HG03432 (cell line): Measurements from ENCODE around the gene POU2AF1.
"Not testable (repeated sequence)": the region's sequence is repeated elsewhere in the genome, so short reads cannot be mapped to it uniquely, and the experiment has no call there.

ENCODE experiments used
- ATAC-seq: cut with Tn5 transposase; IDR thresholded peaks from one replicate; pipeline ENCODE4 v1.9.1; 2021; ENCODE audit warnings: mild to moderate bottlenecking, moderate library complexity; ENCODE audit not compliant: unreplicated experiment

The POU2AF1 gene

DNA sequence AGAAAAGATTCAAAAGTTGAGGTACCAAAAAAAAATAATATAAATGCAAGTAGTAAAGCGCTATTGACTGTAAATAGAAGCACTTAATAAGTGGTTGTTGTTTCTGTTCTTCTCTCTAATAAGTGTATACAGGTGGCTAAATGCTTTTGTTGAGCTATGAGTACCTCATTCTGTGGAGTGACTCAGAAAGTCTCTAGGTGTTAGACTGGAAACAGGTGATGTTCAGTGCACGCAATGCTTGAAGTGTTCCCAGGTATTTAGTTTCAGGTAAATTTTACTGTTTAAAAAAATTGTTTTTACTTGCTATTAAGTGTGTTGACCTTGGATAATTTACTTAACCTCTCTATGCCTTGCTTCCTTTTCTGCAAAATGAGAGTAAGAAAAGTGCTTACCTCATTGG lies 56.5 kb downstream of the POU2AF1 start:
- ATAC-seq: no peak

DNA sequence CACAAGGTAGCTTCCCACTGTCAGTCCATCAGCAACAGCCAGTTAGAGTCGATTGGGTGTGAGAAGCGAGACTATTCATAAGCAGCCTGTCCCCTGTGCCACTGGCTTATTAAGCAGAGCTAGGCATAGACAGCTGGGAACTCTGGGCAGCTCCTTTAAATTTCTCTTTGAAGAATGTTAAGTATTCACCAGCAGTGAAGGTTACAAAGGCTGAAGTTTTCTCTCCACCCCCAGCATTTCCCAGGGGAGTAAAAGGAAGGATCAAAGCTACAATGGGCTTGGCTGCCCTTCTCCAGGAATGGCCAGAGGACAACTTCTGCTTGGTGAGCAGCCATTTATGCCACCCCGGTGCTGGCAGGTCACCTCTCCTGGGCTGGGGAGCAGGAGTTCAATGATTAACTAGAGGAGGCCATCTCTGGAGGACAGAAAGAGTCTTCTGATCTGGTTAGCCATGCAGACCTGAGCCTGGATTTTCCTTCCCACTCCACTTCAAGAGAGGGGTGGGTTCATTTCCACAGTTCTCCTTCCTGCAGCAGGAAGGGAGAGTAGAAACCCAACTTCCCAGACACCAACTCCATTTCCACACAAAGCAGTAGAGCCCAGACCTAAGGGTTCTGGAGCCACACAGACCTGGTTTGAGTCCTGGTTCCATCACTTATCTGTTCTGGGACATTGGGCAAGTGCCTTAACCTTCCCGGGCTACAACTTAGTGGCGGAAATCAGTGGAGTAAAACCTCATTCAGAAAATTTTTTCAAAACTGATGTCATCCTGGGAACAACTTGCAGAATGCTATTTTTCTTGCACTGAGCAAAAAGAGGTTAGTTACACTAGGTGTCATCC lies 58.1 kb downstream of the POU2AF1 start:
- no peak for ATAC-seq

DNA sequence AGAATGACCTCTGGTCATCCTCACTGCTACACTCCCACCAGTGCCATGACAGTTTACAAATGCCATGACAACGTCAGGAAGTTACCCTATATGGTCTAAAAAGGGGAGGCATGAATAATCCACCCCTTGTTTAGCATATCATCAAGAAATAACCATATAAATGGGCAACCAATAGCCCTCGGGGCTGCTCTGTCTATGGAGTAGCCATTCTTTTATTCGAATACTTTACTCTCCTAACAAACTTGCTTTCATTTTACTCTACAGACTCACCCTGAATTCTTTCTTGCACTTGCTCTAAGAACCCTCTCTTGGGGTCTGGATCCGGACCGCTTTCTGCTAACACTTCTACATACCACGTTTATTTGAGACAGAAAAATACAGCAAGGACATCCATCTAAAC lies 58.9 kb downstream of the POU2AF1 start:
- ATAC-seq: not testable (repeated sequence)

DNA sequence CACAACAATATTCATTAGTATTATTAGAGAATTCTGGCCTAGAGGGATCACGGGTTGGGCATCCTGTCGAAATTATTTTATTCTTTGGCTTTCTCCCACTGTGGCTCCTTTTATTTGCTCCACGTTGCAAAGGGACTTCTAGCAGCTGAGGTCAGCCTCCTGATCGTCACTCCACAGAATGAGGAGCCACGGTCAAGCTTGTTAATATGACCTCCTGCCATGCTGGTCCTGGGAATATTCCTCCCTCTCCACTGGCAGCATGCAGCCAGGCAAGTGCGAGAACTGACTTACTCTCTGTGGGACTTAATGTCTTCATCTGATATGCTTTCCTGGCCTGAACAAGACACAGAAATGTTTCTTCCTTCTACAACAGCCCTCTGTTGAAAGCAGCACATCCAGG lies 59.8 kb downstream of the POU2AF1 start:
- ATAC-seq: no peak

DNA sequence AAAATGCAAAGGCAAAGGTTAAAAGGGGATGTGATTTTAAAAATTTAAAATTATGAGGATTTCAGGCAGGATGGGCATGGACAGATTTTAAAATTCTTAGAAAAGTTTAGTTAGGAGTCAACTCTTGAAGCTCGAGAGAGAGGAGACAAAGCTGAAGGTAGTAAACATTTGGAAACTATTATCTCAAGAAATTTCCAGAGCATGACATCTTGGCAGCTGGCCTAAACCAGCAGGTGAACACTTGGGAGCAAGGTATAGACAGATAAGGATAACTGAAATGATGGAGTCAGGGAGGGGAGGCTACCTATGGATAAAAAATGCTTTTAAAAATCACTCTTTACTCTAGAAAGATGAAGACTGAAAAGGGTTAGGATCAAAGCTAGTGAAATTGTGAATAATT lies 67.0 kb downstream of the POU2AF1 start:
- no peak for ATAC-seq

DNA sequence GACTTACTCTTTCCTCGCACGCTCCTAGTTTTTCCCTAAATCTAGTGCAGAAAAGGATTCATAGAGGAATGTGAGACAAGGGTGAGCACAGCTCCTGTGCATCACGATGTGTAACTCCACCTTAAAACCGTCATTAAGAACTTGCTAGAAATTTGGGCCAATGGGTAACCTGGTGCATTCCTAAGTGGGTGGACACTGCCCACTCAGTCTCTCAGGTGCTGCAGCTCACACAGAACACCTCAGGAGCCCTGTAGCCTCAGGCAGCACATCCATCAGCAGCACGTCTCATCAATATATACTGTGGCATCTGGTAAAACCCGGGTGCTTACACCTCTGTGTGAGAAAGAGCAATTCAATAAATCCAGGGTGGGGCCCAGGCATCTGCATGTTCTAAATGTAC lies 68.4 kb downstream of the POU2AF1 start:
- ATAC-seq: no peak

DNA sequence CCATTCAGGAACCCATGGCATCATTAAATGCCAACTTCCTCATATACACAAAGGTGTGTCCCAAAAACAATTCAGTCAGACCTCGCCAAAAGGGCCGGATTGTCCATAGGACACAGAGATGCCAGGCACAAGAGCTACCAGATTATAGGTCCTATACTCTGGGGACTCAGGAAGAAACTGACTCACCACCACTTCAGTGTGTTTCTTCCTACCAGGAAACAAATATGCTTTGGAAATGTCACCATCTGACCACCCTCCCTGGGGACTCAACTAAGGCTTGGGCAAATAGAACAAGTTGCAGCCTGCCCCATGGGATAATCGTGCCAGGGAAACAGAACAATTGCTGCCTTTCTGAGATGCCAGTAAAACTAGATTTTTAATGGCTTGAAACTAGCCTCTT lies 69.0 kb downstream of the POU2AF1 start:
- no peak for ATAC-seq

DNA sequence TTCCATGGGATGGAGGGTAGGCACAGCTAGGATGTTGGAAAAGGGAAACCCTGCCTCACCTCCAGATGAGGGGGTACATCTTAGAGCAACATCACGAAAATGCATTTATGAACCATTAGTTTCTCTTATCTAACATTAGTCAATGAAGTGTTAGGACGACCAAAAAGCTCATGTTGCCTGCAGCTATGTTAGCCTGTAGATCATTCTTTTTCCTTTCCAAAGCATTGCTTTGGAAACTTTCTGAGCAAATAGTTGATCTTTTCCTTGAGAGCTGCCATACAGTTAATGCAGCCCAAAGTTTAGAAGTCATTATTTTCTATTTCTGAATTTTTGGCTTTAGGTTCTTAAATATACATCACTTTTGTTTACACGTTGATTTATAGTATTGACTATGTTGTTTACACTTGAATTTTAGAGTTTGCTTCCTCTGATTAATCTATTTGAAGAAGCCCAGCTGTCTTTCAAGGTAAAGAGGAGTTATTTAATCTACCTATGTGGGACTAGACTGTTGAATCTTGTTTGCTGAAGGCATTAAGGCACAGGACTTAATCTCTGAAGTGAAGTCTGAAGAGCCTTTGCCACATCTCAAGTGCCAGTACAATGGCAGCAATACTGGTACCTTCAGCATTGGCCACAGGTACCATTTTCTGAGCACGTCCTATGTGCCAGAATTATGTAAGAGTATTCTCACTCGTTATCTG lies 69.7 kb downstream of the POU2AF1 start:
- ATAC-seq: no peak

DNA sequence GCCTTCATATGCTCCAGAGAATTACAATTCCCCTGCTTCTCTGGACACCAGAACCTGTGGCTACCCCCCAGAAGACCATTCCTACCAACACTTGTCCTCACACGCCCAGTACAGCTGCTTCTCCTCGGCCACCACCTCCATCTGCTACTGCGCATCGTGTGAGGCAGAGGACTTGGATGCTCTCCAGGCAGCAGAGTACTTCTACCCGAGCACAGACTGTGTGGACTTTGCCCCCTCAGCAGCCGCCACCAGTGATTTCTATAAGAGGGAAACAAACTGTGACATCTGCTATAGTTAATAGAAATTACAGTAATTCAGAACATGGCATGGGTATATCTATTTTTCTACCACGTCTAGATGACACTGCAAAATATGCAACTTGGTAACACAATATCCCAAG lies 70.9 kb downstream of the POU2AF1 start:
- no peak for ATAC-seq

DNA sequence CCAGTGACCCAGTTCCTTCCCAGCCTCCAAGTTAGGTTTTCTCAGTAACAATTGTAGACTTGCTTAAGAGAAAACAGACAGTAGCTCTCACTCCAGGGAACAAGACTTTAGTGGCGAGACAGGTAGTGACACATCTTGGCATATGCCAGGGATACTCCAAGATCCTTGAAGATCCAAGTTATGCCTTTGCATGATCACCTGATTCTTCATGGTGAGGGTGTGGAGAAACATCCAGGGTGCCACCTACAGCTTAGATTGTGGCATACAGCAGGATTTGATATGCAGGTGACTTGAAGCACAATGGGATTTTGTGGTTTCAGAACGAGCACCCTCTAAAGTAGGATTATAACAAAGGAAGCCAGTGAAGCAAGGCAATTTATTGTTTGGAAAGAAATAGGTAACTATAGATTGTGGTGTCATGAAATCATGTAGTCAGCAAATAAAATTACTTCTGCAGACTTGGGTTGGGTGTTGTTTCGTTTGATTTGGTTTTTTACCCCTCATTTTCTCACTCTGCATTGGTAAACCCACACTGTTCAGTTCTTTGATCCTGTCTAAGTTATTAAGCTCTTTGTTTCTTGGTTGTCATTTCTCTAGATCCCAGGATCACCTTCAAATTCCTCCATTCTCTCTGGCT lies 71.5 kb downstream of the POU2AF1 start:
- ATAC-seq: no peak

DNA sequence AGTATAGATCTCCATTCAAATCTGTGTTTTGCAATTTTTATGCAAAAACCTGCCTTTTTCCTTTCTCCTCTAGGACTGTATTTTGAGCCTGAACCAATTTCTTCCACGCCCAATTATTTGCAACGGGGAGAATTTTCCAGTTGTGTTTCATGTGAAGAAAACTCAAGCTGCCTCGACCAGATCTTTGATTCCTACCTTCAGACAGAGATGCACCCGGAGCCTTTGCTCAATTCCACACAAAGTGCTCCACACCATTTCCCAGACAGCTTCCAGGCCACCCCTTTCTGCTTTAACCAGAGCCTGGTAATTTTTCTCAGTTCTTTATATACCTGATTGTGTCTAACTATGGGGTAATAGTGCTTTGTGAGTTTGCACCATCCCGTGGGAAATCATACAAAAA lies 72.8 kb downstream of the POU2AF1 start:
- no peak for ATAC-seq

DNA sequence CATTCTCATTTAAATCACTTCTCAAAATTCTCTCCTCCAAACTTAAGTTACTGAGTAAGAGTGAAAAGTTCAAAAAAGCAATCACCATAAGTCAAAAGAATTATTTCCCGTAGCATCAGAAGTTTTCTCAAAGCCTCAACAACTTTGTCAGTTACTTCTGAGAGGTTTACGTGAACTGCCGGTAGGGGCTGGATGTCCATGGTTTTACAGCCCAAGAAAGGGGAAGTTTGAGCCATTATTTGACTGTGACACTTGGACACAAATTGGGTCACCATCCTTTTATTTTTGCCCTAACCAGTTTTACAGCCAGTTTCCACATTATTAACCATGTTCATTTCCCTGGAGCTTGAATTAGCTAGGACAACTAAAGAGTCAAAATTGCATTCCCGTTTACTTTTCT lies 73.2 kb downstream of the POU2AF1 start:
- ATAC-seq: no peak

DNA sequence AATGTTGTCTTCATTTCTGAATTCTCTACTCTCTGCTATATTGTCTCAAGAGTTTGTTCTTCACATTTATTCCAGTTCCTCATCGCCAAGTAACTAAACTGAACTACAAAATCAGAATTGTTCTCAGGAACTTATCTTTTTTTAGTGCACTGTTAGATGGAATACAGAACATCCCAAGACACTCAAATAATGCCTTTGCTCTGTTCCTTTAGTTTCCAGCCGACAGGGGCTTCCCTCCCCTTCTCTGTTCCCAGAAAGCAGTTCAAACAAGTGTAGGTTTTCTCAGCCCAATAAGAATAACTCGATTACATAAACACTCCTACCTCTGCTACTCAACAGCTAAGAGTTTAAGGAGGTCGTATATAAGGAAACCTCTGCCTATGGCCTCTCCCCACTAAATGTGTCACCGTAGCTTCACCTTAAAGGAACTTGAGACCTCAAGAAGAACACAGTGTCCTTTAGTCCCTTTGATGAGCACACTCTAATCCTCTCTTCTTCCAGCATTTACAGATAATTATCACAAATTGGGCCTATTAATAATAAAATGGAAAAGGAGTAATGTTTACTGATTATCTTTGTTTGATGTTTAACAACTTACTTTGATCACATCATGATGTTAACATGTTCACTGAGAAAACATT lies 73.8 kb downstream of the POU2AF1 start:
- no peak for ATAC-seq

DNA sequence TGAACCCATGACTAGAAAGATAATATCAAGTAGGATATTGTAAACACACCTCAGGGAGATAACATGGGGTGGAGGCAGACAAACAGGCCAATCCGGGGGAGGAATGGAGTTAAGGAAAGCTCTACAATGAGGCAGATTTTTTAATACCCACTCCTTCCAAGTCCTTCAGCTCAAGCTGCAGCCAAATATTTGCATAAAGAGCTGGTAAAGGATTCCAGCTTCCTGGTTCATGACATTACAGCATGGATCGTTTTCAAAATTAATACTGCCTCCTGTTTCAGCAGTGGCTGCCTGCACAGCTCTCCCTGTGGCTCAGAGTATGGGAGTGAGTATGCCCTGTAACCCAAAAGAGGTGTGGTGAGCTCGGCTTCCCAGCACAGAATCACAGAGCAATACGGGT lies 75.6 kb downstream of the POU2AF1 start:
- ATAC-seq: no peak

DNA sequence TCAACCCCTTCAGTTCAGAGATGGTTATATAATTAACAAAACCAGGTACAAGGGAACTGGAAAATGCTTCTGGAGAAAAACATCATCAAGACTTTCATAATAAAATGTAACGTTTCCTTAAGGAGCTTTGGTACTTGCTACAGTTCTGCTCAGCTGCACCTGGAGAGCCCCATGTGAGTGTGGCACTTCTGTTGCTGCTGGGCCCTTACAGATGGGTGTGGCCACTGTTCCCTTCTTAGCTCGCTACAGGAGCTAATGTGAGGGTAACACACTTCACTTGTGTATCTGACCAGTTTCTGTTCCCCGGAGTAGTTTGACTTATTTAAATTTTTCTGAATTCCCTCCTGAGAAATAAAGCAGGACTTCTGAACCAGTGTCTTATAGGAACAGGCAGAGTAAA lies 76.8 kb downstream of the POU2AF1 start:
- ATAC-seq: no peak
